OCI-LY1 (cell line): ENCODE measurements around the gene FZD1.

Experiments used
- H2AFZ ChIP-seq: fragments of 200-600 bp; sonication (generic), shearing (Covaris generic); 2 replicates; pipeline ENCODE4 v1.6.0; 2014; ENCODE audit warnings: antibody characterized with exemption, mild to moderate bottlenecking, low read length
- H3F3A ChIP-seq: fragments of 200-600 bp; sonication (generic), shearing (Covaris generic); 2 replicates; pipeline ENCODE4 v1.6.0; 2014; ENCODE audit warnings: mild to moderate bottlenecking, antibody characterized with exemption, low read length, moderate library complexity; ENCODE audit not compliant: insufficient read depth
- H3K27ac ChIP-seq: fragments of 200-600 bp; sonication (generic); 2 replicates; pipeline ENCODE4 v1.5.1; 2014; ENCODE audit warnings: low read length, mixed run types, mild to moderate bottlenecking, low read depth; ENCODE audit not compliant: poor library complexity, severe bottlenecking
- H3K27me3 ChIP-seq: fragments of 200-600 bp; sonication (generic); 2 replicates; pipeline ENCODE4 v1.6.0; 2014; ENCODE audit warnings: antibody characterized with exemption, mild to moderate bottlenecking, low read length, moderate library complexity; ENCODE audit not compliant: insufficient read depth
- H3K36me3 ChIP-seq: fragments of 200-600 bp; sonication (generic); 2 replicates; pipeline ENCODE4 v1.6.1; 2014; ENCODE audit warnings: mild to moderate bottlenecking, antibody characterized with exemption, low read length, moderate library complexity, mixed read lengths; ENCODE audit not compliant: insufficient read depth
- H3K4me1 ChIP-seq: fragments of 200-600 bp; sonication (generic); 2 replicates; pipeline ENCODE4 v1.5.1; 2014; ENCODE audit warnings: mild to moderate bottlenecking, low read length, moderate library complexity; ENCODE audit not compliant: insufficient read depth, severe bottlenecking
- H3K4me2 ChIP-seq: fragments of 200-600 bp; sonication (generic), shearing (Covaris generic); 2 replicates; pipeline ENCODE4 v1.6.1; 2014; ENCODE audit warnings: low read length
- H3K4me3 ChIP-seq: fragments of 200-600 bp; sonication (generic); 2 replicates; pipeline ENCODE4 v1.5.1; 2014; ENCODE audit warnings: low read length, low read depth, mild to moderate bottlenecking, mixed read lengths; ENCODE audit not compliant: poor library complexity, severe bottlenecking
- H3K79me2 ChIP-seq: fragments of 200-600 bp; shearing (Covaris generic); 2 replicates; pipeline ENCODE4 v1.6.1; 2016; ENCODE audit warnings: mixed run types, low read length, mixed read lengths; ENCODE audit not compliant: insufficient read depth
- H3K9ac ChIP-seq: fragments of 200-600 bp; sonication (generic), shearing (Covaris generic); 2 replicates; pipeline ENCODE4 v1.6.1; 2014; ENCODE audit warnings: mild to moderate bottlenecking, low read length, mixed read lengths
- H3K9me2 ChIP-seq: fragments of 200-600 bp; sonication (generic), shearing (Covaris generic); 2 replicates; pipeline ENCODE4 v1.6.1; 2014; ENCODE audit warnings: low read depth, mild to moderate bottlenecking, low read length, mixed read lengths
- H3K9me3 ChIP-seq: fragments of 200-600 bp; shearing (Covaris generic); 2 replicates; pipeline ENCODE4 v1.6.1; 2014; ENCODE audit warnings: low read length, mixed read lengths
- H4K20me1 ChIP-seq: fragments of 200-600 bp; sonication (generic), shearing (Covaris generic); 2 replicates; pipeline ENCODE4 v1.6.0; 2016; ENCODE audit warnings: mild to moderate bottlenecking, low read length; ENCODE audit not compliant: insufficient read depth
- CTCF ChIP-seq: fragments of 200-600 bp; sonication (generic), shearing (Covaris generic); IDR thresholded peaks from 2 replicates; pipeline ENCODE4 v1.5.1; 2017; ENCODE audit warnings: mild to moderate bottlenecking, antibody characterized with exemption, low read length, moderate library complexity, mixed read lengths
- EZH2 ChIP-seq: fragments of 200-600 bp; sonication (generic), shearing (Covaris generic); IDR thresholded peaks from 2 replicates; pipeline ENCODE4 v1.8.0; 2017; ENCODE audit warnings: borderline replicate concordance, mixed run types, mild to moderate bottlenecking, antibody characterized with exemption, low read length, moderate library complexity, mixed read lengths

Gene FZD1

GRCh38 chr7:91314591-91315323, 50.5 kb downstream of the FZD1 start:
- Histone ChIP-seq H3F3A (no peaks in the 10 kb centered on the region), H3K4me1 (peaks cover 14% of the 10 kb centered on the region), H3K27me3 (no peaks in the 10 kb centered on the region), H3K36me3 (no peaks in the 10 kb centered on the region), H3K9ac (no peak overlapping the region), H3K4me2 (no peak overlapping the region), H3K9me3 (no peaks in the 10 kb centered on the region), H2AFZ (no peak overlapping the region), H3K79me2 (no peaks in the 10 kb centered on the region), H3K9me2 (no peaks in the 10 kb centered on the region), H3K4me3 (no peak overlapping the region), H3K27ac (no peak overlapping the region), H4K20me1 (no peaks in the 10 kb centered on the region)
- TF ChIP-seq CTCF = no peak

- no peak overlapping the region for H2AFZ ChIP-seq
- H3K79me2 ChIP-seq = no peaks in the 10 kb centered on the region
- no peaks in the 10 kb centered on the region for H3K27me3 ChIP-seq
- no peaks in the 10 kb centered on the region for H4K20me1 ChIP-seq
- TF ChIP-seq EZH2 (no peak), CTCF (no peak)
- H3K4me1 ChIP-seq = peaks cover 25% of the 10 kb centered on the region
- no peak overlapping the region for H3K9ac ChIP-seq
- H3K9me3 ChIP-seq = no peaks in the 10 kb centered on the region
- H3K4me2 ChIP-seq = no peak overlapping the region
- no peaks in the 10 kb centered on the region for H3K9me2 ChIP-seq
- no peaks in the 10 kb centered on the region for H3F3A ChIP-seq
- H3K27ac ChIP-seq = no peak overlapping the region
- H3K36me3 ChIP-seq = no peaks in the 10 kb centered on the region
- H3K4me3 ChIP-seq = no peak overlapping the region
Observed at GRCh38 chr7:91316426-91316825, 52.2 kb downstream of the FZD1 start.

GRCh38 chr7:91319351-91319750, 55.1 kb downstream of the FZD1 start:
- H3K4me2 ChIP-seq = no peak overlapping the region
- H3K9me3 ChIP-seq = no peaks in the 10 kb centered on the region
- H3F3A ChIP-seq = no peaks in the 10 kb centered on the region
- TF ChIP-seq CTCF = no peak
- TF ChIP-seq EZH2 = no peak
- no peaks in the 10 kb centered on the region for H3K36me3 ChIP-seq
- H2AFZ ChIP-seq = no peak overlapping the region
- H3K9me2 ChIP-seq = no peaks in the 10 kb centered on the region
- peaks cover 37% of the 10 kb centered on the region for H3K4me1 ChIP-seq
- no peak overlapping the region for H3K27ac ChIP-seq
- no peak overlapping the region for H3K4me3 ChIP-seq
- no peak overlapping the region for H3K9ac ChIP-seq
- no peaks in the 10 kb centered on the region for H3K79me2 ChIP-seq
- no peaks in the 10 kb centered on the region for H3K27me3 ChIP-seq
- no peaks in the 10 kb centered on the region for H4K20me1 ChIP-seq
